CD4-positive, alpha-beta memory T cell (primary cell): ENCODE data around the gene HEATR1. TPM values are rescaled to one million over a fixed set of nuclear protein-coding genes. Genes with fewer than 3 reads are reported as not detected.

Experiments
- CTCF ChIA-PET: fragments of 350-600 bp; sonication (Branson Sonifier 250); formaldehyde crosslinking; loops from one replicate; lab custom pipeline; 2021; ENCODE audit warnings: inconsistent platforms; ENCODE audit not compliant: partially characterized antibody; lab: Charles Lee
- POLR2A ChIA-PET: fragments of 350-600 bp; sonication (Branson Sonifier 250); formaldehyde crosslinking; loops from one replicate; lab custom pipeline; 2021; ENCODE audit not compliant: partially characterized antibody; lab: Charles Lee
- DNase-seq, 5 donors: peaks; one replicate each; pipeline versions ENCODE4 v3.0.0 to v3.0.0-alpha.2; 2020 to 2022; ENCODE audit warnings: mixed read lengths in 1 of 5
- H3K27ac ChIP-seq: one replicate; pipeline ENCODE4 v1.7.0; 2013; ENCODE audit warnings: low read depth, low read length
- H3K27me3 ChIP-seq: 2 replicates; pipeline ENCODE4 v1.7.0; 2013; ENCODE audit warnings: mild to moderate bottlenecking, low read length, moderate library complexity; ENCODE audit not compliant: insufficient read depth
- H3K36me3 ChIP-seq: 2 replicates; pipeline ENCODE4 v1.7.0; 2013; ENCODE audit warnings: mild to moderate bottlenecking, low read length, moderate library complexity; ENCODE audit not compliant: insufficient read depth
- H3K4me1 ChIP-seq: 2 replicates; pipeline ENCODE4 v1.7.0; 2013; ENCODE audit warnings: mild to moderate bottlenecking, low read length, moderate library complexity; ENCODE audit not compliant: insufficient read depth
- H3K4me3 ChIP-seq, 2 donors: one replicate each; pipeline ENCODE4 v1.7.0; 2013; ENCODE audit warnings: low read length in 2 of 2, mild to moderate bottlenecking in 1 of 2
- H3K9me3 ChIP-seq, 2 donors: one replicate each; pipeline ENCODE4 v1.7.0; 2013; ENCODE audit warnings: low read length in 2 of 2, control low read depth in 1 of 2; ENCODE audit not compliant: control insufficient read depth in 1 of 2
- H3K27ac Mint-ChIP-seq, 7 donors: one replicate each; pipeline ENCODE4 v1.8.0; 2020 to 2021; ENCODE audit warnings: mixed read lengths in 7 of 7, mild to moderate bottlenecking in 6 of 7, inconsistent platforms in 3 of 7, moderate library complexity in 3 of 7
- H3K27me3 Mint-ChIP-seq, 2 donors: one replicate each; pipeline ENCODE4 v1.8.0; 2020 to 2021; ENCODE audit warnings: mixed read lengths in 2 of 2
- H3K36me3 Mint-ChIP-seq, 2 donors: one replicate each; pipeline ENCODE4 v1.8.0; 2020 to 2021; ENCODE audit warnings: mixed read lengths in 2 of 2, inconsistent platforms in 1 of 2, mild to moderate bottlenecking in 1 of 2
- H3K4me1 Mint-ChIP-seq, 4 donors: one replicate each; pipeline ENCODE4 v1.8.0; 2020 to 2021; ENCODE audit warnings: mixed read lengths in 4 of 4, mild to moderate bottlenecking in 1 of 4
- H3K4me3 Mint-ChIP-seq, 8 donors: one replicate each; pipeline ENCODE4 v1.8.0; 2020 to 2021; ENCODE audit warnings: mixed read lengths in 8 of 8, mild to moderate bottlenecking in 7 of 8, moderate library complexity in 6 of 8, inconsistent platforms in 3 of 8
- H3K9me3 Mint-ChIP-seq, 8 donors: one replicate each; pipeline ENCODE4 v1.8.0; 2020 to 2021; ENCODE audit warnings: mixed read lengths in 8 of 8, mild to moderate bottlenecking in 5 of 8, inconsistent platforms in 3 of 8, moderate library complexity in 1 of 8
- intact Hi-C: fragments of 100-400 bp; cut with micrococcal nuclease; formaldehyde crosslinking; loops from one replicate; pipeline ENCODE4 v1.15.1; 2023
- polyA plus RNA-seq, 2 donors: library from polyadenylated mRNA; unstranded; fragments of 300-500 nt; fragmentation: Illumina TruSeq; gene quantifications; one replicate each; pipeline ENCODE4 v1.2.3, GENCODE V29; 2021
- total RNA-seq, 2 experiments: library from RNA; stranded (reverse); gene quantifications; one replicate each; pipeline ENCODE4 v1.2.3, GENCODE V29; 2021

HEATR1 gene
- total and polyA plus RNA-seq, 4 experiments from 2014 or later = 7.4 to 57.5 (median 32.3) TPM

DNA sequence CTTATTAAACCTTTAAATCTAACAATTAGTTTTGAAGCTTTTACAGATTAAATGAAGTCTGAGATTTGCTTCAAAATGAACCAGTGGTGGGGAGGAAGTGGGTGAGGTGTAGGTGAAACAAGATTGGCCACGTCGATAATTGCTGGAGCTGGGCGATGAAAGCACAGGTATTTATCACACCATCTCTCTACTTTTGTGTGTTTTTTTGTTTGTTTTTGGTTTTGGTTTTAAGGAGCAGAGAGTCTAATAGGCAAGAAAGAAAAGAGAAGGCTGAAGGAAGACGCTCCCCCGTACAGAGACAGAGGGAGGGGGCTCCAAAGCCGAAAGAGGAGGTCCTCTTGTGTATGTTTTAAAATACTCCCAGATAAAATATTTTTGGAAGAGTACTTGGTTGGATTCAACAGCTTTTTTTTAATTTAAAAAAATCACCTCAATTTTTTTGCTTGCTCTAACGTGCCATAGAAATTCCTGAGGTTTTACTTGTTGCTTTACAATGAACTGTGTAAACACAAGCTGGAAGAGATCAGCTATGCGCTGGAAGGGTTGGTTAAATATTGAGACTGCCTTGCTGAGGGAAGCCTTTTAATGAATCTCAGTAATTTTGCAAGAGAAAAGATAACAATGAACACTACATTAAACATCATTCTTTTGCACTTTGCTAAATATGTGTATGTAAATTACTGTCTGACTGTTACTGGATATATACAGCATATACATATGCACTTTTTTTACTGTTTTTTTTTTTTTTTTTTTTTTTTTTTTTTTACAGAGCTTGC is 87.2 kb downstream of the HEATR1 start:
- ChIA-PET CTCF (interaction anchor here (0.7 to 2.6 kb wide), 7 partner anchors 10 to 409 kb away, joined by 3 to 16 read pairs (median 3); partner anchors contain the start of gene EDARADD), POLR2A (interaction anchor here (0.7 to 5.3 kb wide), 12 partner anchors 9 to 1013 kb away, joined by 3 to 82 read pairs (median 4); partner anchors contain the start of genes B3GALNT2, HEATR1 and LGALS8)
- Mint-ChIP-seq H3K4me1 (peaks cover 33 to 60% (median 37%) of the 10 kb centered on the region in 4 donors), H3K27me3 (no peaks in the 10 kb centered on the region), H3K36me3 (no peaks in the 10 kb centered on the region), H3K4me3 (peak overlapping the region; percentile 70 to 90 (median 84)), H3K9me3 (no peaks in the 10 kb centered on the region), H3K27ac (peak overlapping the region; percentile 79 to 95 (median 90))
- Histone ChIP-seq H3K4me1 (peaks cover 40% of the 10 kb centered on the region), H3K4me3 (peak overlapping the region in 1 of 2 donors; percentile 40), H3K36me3 (no peaks in the 10 kb centered on the region), H3K27ac (peak overlapping the region; percentile 45), H3K9me3 (no peaks in the 10 kb centered on the region), H3K27me3 (no peaks in the 10 kb centered on the region)
- DNase-seq = peak; percentile 63 to 79 (median 78)
- intact Hi-C loops = loop anchor here (2.0 to 5.0 kb wide), 2 partner anchors 18 to 120 kb away; no protein-coding TSS in a partner anchor

DNA sequence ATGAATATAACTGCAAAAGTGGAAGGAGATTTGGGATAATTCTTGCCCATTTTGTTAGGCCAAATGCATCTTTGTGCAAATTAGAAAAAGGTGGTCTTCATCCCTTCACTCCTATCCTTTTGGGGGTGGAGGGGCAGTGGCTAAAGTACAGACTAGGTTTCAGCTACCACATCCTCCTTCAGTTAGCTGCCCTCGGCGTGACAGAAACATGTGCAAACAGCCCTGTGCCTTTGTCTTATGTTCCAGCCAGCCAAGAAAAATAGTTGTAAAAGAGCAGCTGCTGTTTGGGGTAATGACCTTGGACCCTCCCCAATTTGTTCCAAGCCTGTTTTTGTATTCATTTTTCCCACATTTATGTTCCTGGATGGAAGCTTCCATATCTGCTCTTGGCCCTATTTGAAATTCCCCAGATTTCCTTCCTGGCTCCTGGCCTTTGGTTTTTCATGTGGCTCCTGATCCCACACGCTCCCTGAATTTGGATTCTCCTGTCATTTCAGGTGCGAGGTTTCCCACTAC is 88.8 kb downstream of the HEATR1 start:
- ChIA-PET CTCF (interaction anchor here (0.9 to 2.6 kb wide), 3 partner anchors 12 to 24 kb away, joined by 6 to 16 read pairs (median 8); no protein-coding TSS in a partner anchor), POLR2A (interaction anchor here (0.6 to 5.3 kb wide), 5 partner anchors 8 to 121 kb away, joined by 3 to 82 read pairs (median 4); partner anchors contain the start of genes HEATR1 and LGALS8)
- H3K4me1 Mint-ChIP-seq = peaks cover 31 to 50% (median 36%) of the 10 kb centered on the region in 4 donors
- no peak for DNase-seq
- no peaks in the 10 kb centered on the region for H3K36me3 Mint-ChIP-seq
- peak overlapping the region in 7 of 8 donors; percentile 8 to 90 (median 25) for H3K4me3 Mint-ChIP-seq
- H3K36me3 ChIP-seq = no peaks in the 10 kb centered on the region
- H3K9me3 ChIP-seq = no peaks in the 10 kb centered on the region
- H3K27me3 ChIP-seq = no peaks in the 10 kb centered on the region
- no peaks in the 10 kb centered on the region for H3K9me3 Mint-ChIP-seq
- peak overlapping the region; percentile 79 to 95 (median 90) for H3K27ac Mint-ChIP-seq
- H3K4me3 ChIP-seq = no peak overlapping the region
- H3K27ac ChIP-seq = peak overlapping the region; percentile 45
- H3K4me1 ChIP-seq = peaks cover 40% of the 10 kb centered on the region
- intact Hi-C loops = loop anchor here (5.0 kb wide), 1 partner anchor 118 kb away; no protein-coding TSS in a partner anchor
- H3K27me3 Mint-ChIP-seq = no peaks in the 10 kb centered on the region

DNA sequence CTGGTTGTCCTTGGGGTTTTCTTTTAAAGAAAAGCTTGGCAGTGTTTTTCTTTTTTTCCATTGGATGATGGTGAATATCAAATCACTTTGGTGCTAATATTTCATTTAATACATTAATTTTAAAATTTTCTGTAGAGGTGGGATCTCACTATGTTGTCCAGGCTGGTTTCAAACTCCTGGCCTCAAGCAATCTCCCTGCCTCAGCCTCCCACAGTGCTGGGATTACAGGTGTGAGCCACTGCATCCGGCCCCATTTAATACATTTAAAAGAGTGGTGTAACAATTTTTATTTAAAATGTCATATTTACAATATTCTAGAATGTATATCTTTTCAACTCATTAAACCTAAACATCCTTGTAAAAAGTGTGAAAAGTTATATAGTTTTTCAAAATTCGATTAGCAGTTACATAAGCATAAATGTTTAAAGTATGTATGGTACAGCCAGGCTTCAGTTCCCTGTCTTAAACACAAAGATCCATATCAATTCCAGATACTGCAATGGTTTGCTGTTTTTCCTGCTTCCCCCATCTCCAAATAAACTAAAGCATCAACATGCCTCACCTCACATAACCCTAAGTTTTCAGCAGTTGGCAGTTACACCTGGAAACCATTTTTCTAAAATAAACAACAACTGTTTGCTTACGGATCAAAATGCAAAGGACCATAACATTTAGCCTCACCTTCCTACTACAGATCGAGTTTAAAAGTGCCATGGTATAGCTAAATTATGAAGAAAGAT is 89.4 kb downstream of the HEATR1 start:
- CTCF ChIA-PET = interaction anchor here (0.9 to 2.6 kb wide), 2 partner anchors 11 to 21 kb away, joined by 6 to 8 read pairs; no protein-coding TSS in a partner anchor
- POLR2A ChIA-PET = interaction anchor here (0.6 to 5.3 kb wide), 3 partner anchors 15 to 103 kb away, joined by 3 to 82 read pairs (median 4); partner anchors contain the start of genes HEATR1 and LGALS8
- Mint-ChIP-seq H3K4me3 (peak overlapping the region in 2 of 8 donors; percentile 28 to 46), H3K36me3 (no peaks in the 10 kb centered on the region), H3K27ac (peak overlapping the region; percentile 8 to 91 (median 81)), H3K27me3 (no peaks in the 10 kb centered on the region), H3K9me3 (no peaks in the 10 kb centered on the region), H3K4me1 (peaks cover 34 to 56% (median 41%) of the 10 kb centered on the region in 4 donors)
- Histone ChIP-seq H3K27me3 (no peaks in the 10 kb centered on the region), H3K4me3 (no peak overlapping the region), H3K36me3 (no peaks in the 10 kb centered on the region), H3K4me1 (peaks cover 47% of the 10 kb centered on the region), H3K9me3 (no peaks in the 10 kb centered on the region), H3K27ac (peak overlapping the region; percentile 45)
- DNase-seq = no peak
- intact Hi-C loops = loop anchor here (5.0 kb wide), 1 partner anchor 118 kb away; no protein-coding TSS in a partner anchor

DNA sequence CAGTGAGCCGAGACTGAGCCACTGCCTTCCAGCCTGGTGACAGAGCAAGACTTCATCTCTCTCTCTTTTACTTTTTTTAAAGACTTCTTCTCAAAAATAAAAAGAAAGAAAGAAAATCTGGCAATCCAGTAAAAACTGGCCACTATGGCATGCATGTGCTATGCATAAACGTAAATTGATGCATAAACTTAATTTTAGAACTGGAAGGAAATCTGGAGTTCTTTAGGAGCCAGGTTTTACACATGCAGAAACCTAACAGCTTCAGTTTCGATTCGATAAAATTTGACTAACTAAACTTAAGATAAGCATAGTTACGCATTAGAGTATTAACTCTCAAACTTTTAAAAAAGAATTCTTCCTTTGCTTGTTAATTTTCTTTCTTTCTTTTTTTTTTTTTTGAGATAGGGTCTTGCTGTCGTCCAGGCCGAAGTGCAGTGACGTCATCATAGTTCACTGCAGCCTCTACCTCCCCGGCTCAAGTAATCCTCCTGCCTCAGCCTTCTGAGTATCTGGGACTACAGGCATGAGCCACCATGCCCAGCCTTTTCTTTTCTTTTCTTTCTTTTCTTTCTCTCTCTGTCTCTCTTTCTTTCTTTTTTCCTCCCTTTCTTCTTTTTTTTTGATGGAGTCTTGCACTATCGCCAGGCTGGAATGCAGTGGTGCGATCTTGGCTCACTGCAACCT is 92.4 kb downstream of the HEATR1 start:
- no peak overlapping the region for H3K27ac ChIP-seq
- intact Hi-C loops = no loop called here
- no peaks in the 10 kb centered on the region for H3K9me3 ChIP-seq
- Mint-ChIP-seq H3K27me3 (no peaks in the 10 kb centered on the region), H3K36me3 (no peaks in the 10 kb centered on the region), H3K27ac (peak overlapping the region in 1 of 7 donors; percentile 78), H3K4me3 (no peak overlapping the region), H3K4me1 (peaks cover 36 to 59% (median 44%) of the 10 kb centered on the region in 4 donors), H3K9me3 (no peaks in the 10 kb centered on the region)
- H3K4me3 ChIP-seq = no peak overlapping the region
- peaks cover 44% of the 10 kb centered on the region for H3K4me1 ChIP-seq
- ChIA-PET CTCF (no interaction called here), POLR2A (interaction anchor here (1.2 kb wide), 1 partner anchor 118 kb away, joined by 3 read pairs; the partner anchor contains the start of gene EDARADD)
- no peaks in the 10 kb centered on the region for H3K27me3 ChIP-seq
- no peak for DNase-seq
- H3K36me3 ChIP-seq = no peaks in the 10 kb centered on the region

DNA sequence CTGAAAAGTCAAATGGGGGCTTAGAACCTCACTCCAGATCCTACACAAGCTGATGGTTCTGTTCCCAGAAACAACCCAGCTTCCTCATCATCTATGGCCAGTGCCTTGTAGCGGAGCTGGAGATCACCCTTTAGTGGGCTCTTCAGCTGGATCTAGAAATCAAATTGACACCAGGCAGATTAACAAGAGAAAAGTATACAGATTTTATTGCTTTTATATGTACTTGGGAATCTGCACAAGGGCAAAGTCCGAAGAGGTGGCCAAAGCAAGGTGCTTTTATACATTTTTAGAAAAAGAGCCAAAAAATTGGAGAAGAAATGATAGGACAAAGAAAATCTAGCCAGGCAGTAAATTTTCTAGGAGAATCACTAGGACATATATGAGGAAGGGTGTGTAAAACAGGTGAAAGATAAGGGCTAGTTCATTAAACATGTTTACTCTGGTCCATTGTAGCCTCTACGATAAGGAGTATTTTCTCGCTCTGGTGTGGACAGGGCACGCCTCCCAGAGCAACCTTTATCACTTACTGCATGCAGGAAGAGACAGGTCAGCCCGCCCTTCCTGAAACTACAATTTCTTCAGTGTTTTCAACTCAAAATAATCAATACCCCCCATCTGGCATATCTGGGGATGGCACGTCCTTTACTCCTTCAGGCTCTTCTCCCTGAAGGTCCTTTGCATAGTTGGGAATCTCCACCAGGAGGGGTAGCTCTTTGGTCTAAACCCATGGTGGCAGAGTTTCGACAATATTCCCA is 94.5 kb downstream of the HEATR1 start:
- Mint-ChIP-seq H3K27me3 (no peaks in the 10 kb centered on the region), H3K27ac (peak overlapping the region in 5 of 7 donors; percentile 3 to 66 (median 43)), H3K4me3 (peak overlapping the region in 3 of 8 donors; percentile 26 to 90 (median 46)), H3K4me1 (peaks cover 20 to 39% (median 26%) of the 10 kb centered on the region in 4 donors), H3K9me3 (no peaks in the 10 kb centered on the region), H3K36me3 (no peaks in the 10 kb centered on the region)
- DNase-seq = no peak
- Histone ChIP-seq H3K27me3 (no peaks in the 10 kb centered on the region), H3K4me1 (peaks cover 24% of the 10 kb centered on the region), H3K36me3 (no peaks in the 10 kb centered on the region), H3K4me3 (no peak overlapping the region), H3K27ac (no peak overlapping the region), H3K9me3 (no peaks in the 10 kb centered on the region)
- POLR2A ChIA-PET = interaction anchor here (0.6 kb wide), 1 partner anchor 357 kb away, joined by 3 read pairs; no protein-coding TSS in a partner anchor
- CTCF ChIA-PET = interaction anchor here (1.6 kb wide), 1 partner anchor 18 kb away, joined by 5 read pairs; no protein-coding TSS in a partner anchor
- intact Hi-C loops = no loop called here
